Endothelial cell of umbilical vein (primary cell): ENCODE results near the gene SHKBP1. TPM values are rescaled to one million over a fixed set of nuclear protein-coding genes. Genes with fewer than 3 reads are reported as not detected.

Source experiments
- BruUV-seq: library from RNA; stranded (reverse); fragments of 400-500 nt; replicated peaks from 2 replicates; lab custom pipeline; 2021; lab: Mats Ljungman, UMichigan
- CTCF ChIA-PET: fragments of 300-600, 350-600 bp; sonication (Branson Sonifier 250); formaldehyde crosslinking; loops from one replicate; lab custom pipeline; 2021; ENCODE audit warnings: antibody characterized with exemption, inconsistent platforms; lab: Charles Lee
- POLR2A ChIA-PET: fragments of 300-600, 350-600 bp; sonication (Branson Sonifier 250); formaldehyde crosslinking; loops from one replicate; lab custom pipeline; 2021; ENCODE audit warnings: antibody characterized with exemption, inconsistent platforms; lab: Charles Lee
- DNase-seq: peaks from one replicate; pipeline ENCODE4 v3.0.0-alpha.2; 2011; ENCODE audit warnings: low read depth, low spot score
- FAIRE-seq: peaks from 2 replicates; lab custom pipeline; 2011; peaks lifted over from hg19 to GRCh38; lab: Jason Lieb, UNC
- H2AFZ ChIP-seq: 2 replicates; pipeline ENCODE4 v1.6.0; 2012; ENCODE audit warnings: low read depth, low read length, control low read depth, inconsistent platforms
- H3K27ac ChIP-seq: 2 replicates; pipeline ENCODE4 v1.5.1; 2011; ENCODE audit warnings: low read depth, mild to moderate bottlenecking, control low read depth, low read length, moderate library complexity; ENCODE audit not compliant: insufficient read depth
- H3K27me3 ChIP-seq, 2 experiments: 2 replicates each; pipeline versions ENCODE4 v1.6.0 to v1.6.1; 2011; ENCODE audit warnings: low read length in 2 of 2, mixed read lengths in 1 of 2; ENCODE audit not compliant: control insufficient read depth in 2 of 2, insufficient read depth in 2 of 2
- H3K36me3 ChIP-seq, 2 experiments: 2 replicates in 1 of 2; 3 replicates in 1 of 2; pipeline ENCODE4 v1.5.1; 2011; ENCODE audit warnings: low read length in 2 of 2, mild to moderate bottlenecking in 1 of 2, moderate library complexity in 1 of 2; ENCODE audit not compliant: control insufficient read depth in 2 of 2, insufficient read depth in 2 of 2; ENCODE audit errors: extremely low read depth in 1 of 2
- H3K4me1 ChIP-seq: 3 replicates; pipeline ENCODE4 v1.5.1; 2011; ENCODE audit warnings: mild to moderate bottlenecking, low read length; ENCODE audit not compliant: control insufficient read depth, insufficient read depth; ENCODE audit errors: extremely low read depth
- H3K4me2 ChIP-seq: 2 replicates; pipeline ENCODE4 v1.6.1; 2011; ENCODE audit warnings: low read length, control low read depth, mixed read lengths; ENCODE audit not compliant: insufficient read depth
- H3K4me3 ChIP-seq, 3 experiments: fragments of 200-600 bp in 1 of 3; sonication (generic), shearing (Covaris generic) in 1 of 3; replicated peaks in 1 of 3; 2 replicates each; pipeline ENCODE4 v1.5.1; 2011 to 2016; ENCODE audit warnings: control low read depth in 3 of 3, low read length in 3 of 3, mild to moderate bottlenecking in 2 of 3, inconsistent platforms in 1 of 3, low read depth in 1 of 3, moderate library complexity in 1 of 3; ENCODE audit not compliant: insufficient read depth in 1 of 3
- H3K79me2 ChIP-seq: 2 replicates; pipeline ENCODE4 v1.6.0; 2012; ENCODE audit warnings: low read length, inconsistent platforms; ENCODE audit not compliant: control insufficient read depth, insufficient read depth
- H3K9ac ChIP-seq: replicated peaks from 2 replicates; pipeline ENCODE3; 2011; ENCODE audit warnings: low read length, control low read depth; ENCODE audit not compliant: insufficient read depth; ENCODE audit errors: extremely low read depth
- H3K9me1 ChIP-seq: replicated peaks from 3 replicates; pipeline ENCODE4 v1.6.0; 2011; ENCODE audit warnings: mild to moderate bottlenecking, low read length; ENCODE audit not compliant: control insufficient read depth, insufficient read depth; ENCODE audit errors: extremely low read depth
- H3K9me3 ChIP-seq: replicated peaks from 2 replicates; pipeline ENCODE4 v1.5.1; 2012; ENCODE audit warnings: low read length, inconsistent platforms; ENCODE audit not compliant: control insufficient read depth, insufficient read depth
- H4K20me1 ChIP-seq: replicated peaks from 2 replicates; pipeline ENCODE3; 2011; ENCODE audit warnings: mild to moderate bottlenecking, low read length; ENCODE audit not compliant: control insufficient read depth, insufficient read depth; ENCODE audit errors: extremely low read depth
- FOS ChIP-seq: IDR thresholded peaks from 2 replicates; pipeline ENCODE4 v1.6.1; 2011; ENCODE audit warnings: mild to moderate bottlenecking, low read length, moderate library complexity, borderline replicate concordance; ENCODE audit not compliant: insufficient read depth
- GATA2 ChIP-seq: IDR thresholded peaks from 2 replicates; pipeline ENCODE4 v1.7.0; 2011; ENCODE audit warnings: low read depth, mild to moderate bottlenecking, moderate library complexity, mixed read lengths, low read length; ENCODE audit not compliant: insufficient read length, insufficient read depth
- POLR2AphosphoS5 ChIP-seq: IDR thresholded peaks from 2 replicates; pipeline ENCODE4 v1.6.1; 2012; ENCODE audit warnings: low read depth, mild to moderate bottlenecking, control low read depth, low read length, moderate library complexity; ENCODE audit not compliant: insufficient read depth
- dilution Hi-C: fragments of 300-500 bp; cut with MboI; formaldehyde crosslinking; loops from one replicate; pipeline ENCODE4 v1.15.0; 2019; ENCODE audit warnings: low sequenced_read_pairs; ENCODE audit not compliant: extremely low pct_ligation_motif_present
- intact Hi-C: fragments of 100-400 bp; cut with micrococcal nuclease; formaldehyde crosslinking; loops from one replicate; pipeline ENCODE4 v1.10.0; 2022
- polyA plus RNA-seq, 4 experiments: library from polyadenylated mRNA; depleted of rRNA in 3 of 4; stranded (reverse) in 3 of 4; unstranded in 1 of 4; fragments of >200 nt; gene quantifications; 2 replicates each; pipeline versions ENCODE4 v1.2.1 to v1.2.3, GENCODE V29; 2011 to 2012; ENCODE audit warnings: missing spikeins in 1 of 4
- total RNA-seq: library from RNA; stranded (reverse); gene quantifications from 2 replicates; pipeline ENCODE4 v1.2.3, GENCODE V29; 2021

The SHKBP1 gene
- total and polyA plus RNA-seq, 2 donors (not counting 3 experiments of a cell fraction or from before 2014, with no cell fraction given) = 106 to 113 TPM

DNA sequence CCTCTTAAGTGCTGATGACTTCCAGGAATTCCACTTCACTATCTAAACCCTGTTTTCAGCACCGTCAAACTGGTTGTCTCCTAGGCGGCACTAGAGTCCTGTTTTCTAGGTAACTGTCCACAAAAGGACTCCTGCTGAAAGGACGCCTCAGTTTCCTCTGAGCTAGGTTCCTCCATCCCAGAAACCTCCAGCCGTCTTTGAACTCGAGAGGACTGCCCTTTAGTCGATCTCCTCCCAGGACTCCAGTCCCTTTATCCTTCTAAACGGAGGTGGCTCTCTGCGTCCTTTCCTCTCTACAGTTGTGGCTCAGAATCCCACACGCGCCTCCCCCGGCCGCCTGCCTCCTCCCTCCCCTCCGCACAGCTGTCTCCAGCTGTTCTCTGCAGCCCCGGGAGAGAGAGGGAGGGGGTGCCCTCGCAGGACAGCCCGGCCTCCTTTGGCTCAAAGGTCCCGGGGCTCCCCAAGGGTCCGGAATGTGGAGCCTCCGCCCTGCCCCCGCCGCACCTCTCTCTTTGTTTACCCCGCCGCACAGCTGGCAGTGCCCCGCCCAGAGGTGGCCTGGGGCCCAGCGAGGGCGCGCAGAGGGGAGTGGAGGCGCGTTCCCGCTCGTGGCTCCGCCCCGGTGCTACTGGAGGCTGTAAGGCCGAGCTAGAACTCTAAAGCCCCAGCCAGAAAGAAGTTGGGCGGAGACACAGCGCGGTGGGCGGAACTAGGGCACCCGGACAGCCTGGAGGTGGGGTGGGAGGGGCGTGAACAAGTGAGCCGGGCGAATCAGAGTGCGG is 26.9 kb downstream of the SHKBP1 start:
- peak overlapping the region; percentile 15 for H3K4me2 ChIP-seq
- peaks cover 45% of the 10 kb centered on the region for H3K4me1 ChIP-seq
- DNase-seq (peak; percentile 96), FAIRE-seq (peak; percentile 95)
- no peaks in the 10 kb centered on the region for H3K79me2 ChIP-seq
- H3K9me1 ChIP-seq = no peaks in the 10 kb centered on the region
- POLR2A ChIA-PET = interaction anchor here (0.8 to 1.4 kb wide), 5 partner anchors 11 to 178 kb away, joined by 3 to 5 read pairs (median 4); partner anchors contain the start of genes RAB4B and SERTAD1
- H3K27me3 ChIP-seq = peaks cover 4 to 6% of the 10 kb centered on the region in 2 experiments
- peak overlapping the region in 2 of 3 experiments; percentile 12 to 45 for H3K4me3 ChIP-seq
- H3K36me3 ChIP-seq = no peaks in the 10 kb centered on the region
- intact Hi-C loops = no loop called here
- H3K9me3 ChIP-seq = no peaks in the 10 kb centered on the region
- peak; percentile 21 for TF ChIP-seq POLR2AphosphoS5
- no peak for TF ChIP-seq GATA2
- no TSS peak for BruUV-seq
- H4K20me1 ChIP-seq = no peaks in the 10 kb centered on the region
- dilution Hi-C loops = no loop called here
- no peak overlapping the region for H3K27ac ChIP-seq
- CTCF ChIA-PET = interaction anchor here (0.8 to 11.0 kb wide), 17 partner anchors 10 to 298 kb away, joined by 3 to 126 read pairs (median 6); partner anchors contain the start of gene BLVRB
- H2AFZ ChIP-seq = peak overlapping the region; percentile 73
- peak overlapping the region; percentile 14 for H3K9ac ChIP-seq

DNA sequence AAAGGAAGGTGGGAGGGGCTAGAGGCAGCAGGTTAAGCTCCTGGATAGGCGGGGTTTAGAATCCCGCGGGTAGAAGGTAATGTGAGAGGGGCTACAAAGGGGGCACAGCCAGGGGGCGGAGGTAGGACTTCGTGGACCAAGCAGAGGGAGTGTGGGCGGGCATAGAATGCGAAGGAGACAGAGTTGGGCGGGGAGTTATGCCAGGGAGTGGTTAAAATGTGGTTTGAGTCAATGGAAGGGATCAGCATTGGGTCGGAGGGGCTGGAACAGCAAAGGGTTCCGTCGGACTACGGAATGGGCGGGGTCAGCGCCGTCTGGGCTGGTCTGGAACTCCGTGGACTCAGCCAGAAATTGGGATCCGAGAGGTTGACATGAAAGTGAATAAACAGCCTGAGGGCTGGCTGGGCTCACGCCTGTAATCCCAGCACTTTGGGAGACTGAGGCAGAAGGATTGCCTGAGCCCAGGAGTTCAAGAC is 27.5 kb downstream of the SHKBP1 start:
- Histone ChIP-seq H3K79me2 (no peaks in the 10 kb centered on the region), H3K4me2 (peak overlapping the region; percentile 15), H3K9ac (no peak overlapping the region), H3K27ac (no peak overlapping the region), H3K4me3 (peak overlapping the region in 2 of 3 experiments; percentile 6 to 16), H3K36me3 (no peaks in the 10 kb centered on the region), H3K4me1 (peaks cover 46% of the 10 kb centered on the region), H3K9me3 (no peaks in the 10 kb centered on the region), H3K9me1 (no peaks in the 10 kb centered on the region), H2AFZ (peak overlapping the region; percentile 73), H3K27me3 (peaks cover 4 to 6% of the 10 kb centered on the region in 2 experiments), H4K20me1 (no peaks in the 10 kb centered on the region)
- BruUV-seq = no TSS peak
- FAIRE-seq (no peak), DNase-seq (no peak)
- intact Hi-C loops (no loop called here), dilution Hi-C loops (no loop called here)
- TF ChIP-seq FOS = no peak
- ChIA-PET POLR2A (interaction anchor here (0.8 to 1.0 kb wide), 2 partner anchors 34 to 178 kb away, joined by 3 to 4 read pairs; partner anchors contain the start of gene SERTAD1), CTCF (interaction anchor here (0.8 to 11.0 kb wide), 11 partner anchors 9 to 299 kb away, joined by 3 to 126 read pairs (median 10); partner anchors contain the start of gene BLVRB)
